ENCODE measurements around the gene GPT2.
A peak's percentile ranks its signal among the peaks of the same experiment; 100 is the strongest.
"Not testable (repeated sequence)": the region's sequence is repeated elsewhere in the genome, so short reads cannot be mapped to it uniquely, and the experiment has no call there.

GPT2 gene

GRCh38 chr16:46862555-46863447, 21.4 kb upstream of the GPT2 start:
- DNase-seq: no peak

DNA sequence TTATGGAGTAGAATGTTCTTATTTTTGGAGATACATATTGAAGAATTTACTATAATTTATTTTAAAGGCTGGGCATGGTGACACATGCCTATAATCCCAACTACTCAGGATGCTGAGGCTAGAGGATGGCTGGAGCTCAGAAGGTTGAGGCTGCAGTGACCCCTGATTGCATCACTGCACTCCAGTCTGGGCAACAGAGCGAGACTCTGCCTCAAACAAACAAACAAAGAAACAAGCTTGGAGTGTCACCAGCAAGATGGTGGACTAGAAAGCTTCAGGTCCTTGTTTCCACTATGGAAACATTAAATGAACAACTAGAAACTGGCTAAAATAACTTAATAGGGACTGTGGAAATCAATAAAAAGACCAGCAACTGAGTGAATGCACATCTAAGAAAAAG, 17.9 kb upstream of the GPT2 start:
- no peak for DNase-seq

GRCh38 chr16:46867486-46867885, 16.7 kb upstream of the GPT2 start:
- DNase-seq: not testable (repeated sequence)

GRCh38 chr16:46868891-46869290, 15.3 kb upstream of the GPT2 start:
- not testable (repeated sequence) for DNase-seq

DNA sequence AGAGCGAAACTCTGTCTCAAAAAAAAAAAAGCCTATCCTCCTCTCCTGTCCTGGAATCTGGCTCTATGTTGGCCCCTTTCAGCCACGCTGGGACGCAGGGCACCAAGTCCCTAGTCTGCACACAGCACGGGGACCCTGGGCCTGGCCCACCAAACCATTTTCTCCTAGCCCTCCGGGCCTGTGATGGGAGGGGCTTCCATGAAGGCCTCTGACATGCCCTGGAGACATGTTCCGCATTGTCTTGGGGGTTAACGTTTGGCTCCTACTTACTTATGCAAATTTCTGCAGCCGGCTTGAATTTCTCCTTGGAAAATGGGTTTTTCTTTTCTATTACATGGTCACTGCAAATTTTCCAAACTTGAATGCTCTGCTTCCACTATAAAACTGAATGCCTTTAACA, 12.6 kb upstream of the GPT2 start:
- no peak for DNase-seq

DNA sequence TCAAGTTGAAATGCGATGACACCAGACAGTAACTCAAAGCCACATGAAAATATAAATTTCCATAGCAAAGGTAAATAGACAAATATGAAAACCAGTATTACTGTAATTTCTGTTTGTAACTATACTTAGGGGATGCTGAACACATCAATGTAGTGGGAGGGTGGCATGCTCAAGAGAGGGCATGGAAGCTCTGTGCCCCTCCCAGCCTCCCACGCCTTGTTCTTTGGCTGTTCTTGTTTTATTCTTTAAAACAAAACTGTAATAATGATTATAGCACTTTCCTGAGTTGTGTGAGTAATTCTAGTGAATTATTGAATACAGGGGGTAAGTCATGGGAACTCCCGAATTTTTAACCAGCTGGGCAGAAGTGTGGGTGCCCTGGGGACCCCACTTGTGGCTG, 11.0 kb upstream of the GPT2 start:
- no peak for DNase-seq

DNA sequence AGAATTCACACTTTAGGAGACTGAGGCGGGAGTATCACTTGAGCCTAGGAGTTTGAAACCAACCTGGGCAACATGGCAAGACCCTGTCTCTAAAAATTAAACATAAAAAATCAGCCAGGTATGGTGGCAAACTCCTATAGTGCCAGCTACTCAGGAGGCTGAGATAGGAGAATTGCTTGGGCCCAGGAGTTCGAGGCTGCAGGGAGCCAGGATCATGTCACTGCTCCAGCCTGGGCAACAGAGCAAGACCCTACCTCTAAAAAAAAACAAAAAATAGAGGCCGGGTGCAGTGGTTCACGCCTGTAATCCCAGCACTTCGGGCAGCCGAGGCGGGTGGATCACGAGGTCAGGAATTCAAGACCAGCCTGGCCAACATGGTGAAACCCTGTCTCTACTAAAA, 8.9 kb upstream of the GPT2 start:
- DNase-seq: no peak

DNA sequence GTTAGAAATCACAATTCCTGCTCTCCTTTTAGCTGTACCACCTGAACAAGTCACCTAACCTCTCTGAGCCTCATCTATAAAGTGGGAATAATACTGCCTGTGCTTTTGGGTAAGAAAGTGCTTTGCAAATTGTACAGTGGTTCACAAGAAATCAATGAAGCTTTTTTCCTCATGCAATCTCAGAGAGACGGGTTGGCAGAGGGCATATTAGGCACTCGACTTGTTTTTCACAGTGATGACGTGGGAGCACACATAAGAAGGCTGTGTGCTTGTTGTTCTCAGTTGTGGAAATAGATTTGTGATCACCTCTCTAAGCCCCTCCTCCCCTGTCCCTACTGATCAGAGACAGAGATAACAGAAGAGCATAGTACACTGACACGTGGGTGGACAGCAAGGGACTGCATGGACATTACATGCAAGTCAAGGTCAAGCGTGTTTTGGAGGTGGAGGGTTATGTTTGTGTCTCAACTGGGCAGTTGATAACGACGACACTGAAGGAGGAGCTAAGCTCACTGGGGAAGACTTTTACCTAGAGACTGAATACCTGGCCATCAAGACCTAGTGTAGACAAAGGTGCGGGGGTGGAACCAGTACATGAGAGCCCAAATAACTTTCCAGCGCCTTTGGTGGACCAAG, 1.7 kb upstream of the GPT2 start:
- DNase-seq: no peak

DNA sequence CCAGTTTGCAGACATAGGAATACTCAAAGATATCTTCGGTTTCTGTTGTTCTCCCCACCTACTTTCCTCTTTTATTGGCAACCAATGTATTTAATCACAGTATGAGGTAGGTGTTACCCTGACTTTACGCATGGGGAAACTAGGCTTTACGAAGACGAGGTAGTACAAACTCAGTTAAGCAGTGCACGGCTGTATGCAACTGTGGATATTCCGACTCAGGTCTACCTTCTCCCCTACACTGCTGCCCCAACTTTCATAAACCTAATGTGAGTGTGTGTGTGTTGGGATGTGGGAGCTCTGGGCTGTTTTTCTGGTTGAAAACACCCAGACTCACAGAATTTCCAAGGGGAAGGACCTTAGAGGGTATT, 1.2 kb upstream of the GPT2 start:
- DNase-seq: no peak

DNA sequence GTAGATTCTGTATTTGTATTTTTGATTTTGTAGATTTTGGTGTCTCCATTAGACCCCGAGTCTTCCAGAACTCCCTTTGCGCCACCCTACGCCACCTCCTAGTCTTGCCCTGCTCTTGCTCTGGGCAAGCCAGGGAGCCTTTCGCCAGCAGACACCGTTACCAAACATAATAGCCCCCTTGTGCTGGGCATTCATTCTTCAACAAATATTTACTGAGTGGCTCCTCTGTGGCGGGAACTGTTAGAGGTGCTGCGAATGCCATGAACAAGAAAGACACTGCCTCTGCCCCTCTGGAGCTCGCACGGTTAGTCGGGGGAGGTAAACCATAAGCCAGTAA, 841 bp upstream of the GPT2 start:
- no peak for DNase-seq

GRCh38 chr16:46884513-46885293, 541 bp downstream of the GPT2 start:
- DNase-seq: peak; percentile 40

GRCh38 chr16:46885960-46886763, 2.0 kb downstream of the GPT2 start:
- no peak for DNase-seq

DNA sequence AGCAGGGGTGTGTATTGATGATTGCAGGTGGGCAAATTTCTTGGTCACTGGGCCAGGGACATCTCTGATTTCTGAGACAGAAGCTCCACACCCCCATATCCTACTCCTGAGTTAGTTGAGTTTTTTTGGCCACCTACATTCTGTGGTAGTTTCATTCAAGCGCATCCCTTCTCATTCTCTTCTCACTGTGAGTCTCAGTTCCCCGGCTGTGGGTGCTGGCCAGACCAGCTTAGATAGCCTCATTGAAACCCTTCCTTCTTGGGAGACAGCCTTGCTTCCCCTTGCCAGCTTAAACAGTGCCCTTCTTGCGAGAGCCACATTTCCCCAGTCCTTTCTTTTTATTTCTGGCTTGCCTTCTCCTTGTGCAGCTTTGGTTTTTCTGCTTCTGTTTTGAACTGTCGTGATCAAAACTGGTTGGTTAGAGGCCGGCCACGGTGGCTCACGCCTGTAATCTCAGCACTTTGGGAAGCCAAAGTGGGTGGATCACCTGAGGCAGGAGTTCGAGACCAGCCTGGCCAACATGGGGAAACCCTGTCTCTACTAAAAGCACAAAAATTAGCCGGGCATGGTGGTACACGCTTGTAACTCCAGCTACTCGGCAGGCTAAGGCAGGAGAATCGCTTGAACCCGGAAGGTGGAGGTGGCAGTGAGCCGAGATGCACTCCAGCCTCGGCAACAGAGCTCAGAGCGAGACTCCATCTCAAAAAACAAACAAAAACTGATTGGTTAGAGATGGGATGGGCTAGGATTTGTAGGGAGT, 2.8 kb downstream of the GPT2 start:
- DNase-seq: no peak

GRCh38 chr16:46887524-46887854, 3.3 kb downstream of the GPT2 start:
- no peak for DNase-seq

DNA sequence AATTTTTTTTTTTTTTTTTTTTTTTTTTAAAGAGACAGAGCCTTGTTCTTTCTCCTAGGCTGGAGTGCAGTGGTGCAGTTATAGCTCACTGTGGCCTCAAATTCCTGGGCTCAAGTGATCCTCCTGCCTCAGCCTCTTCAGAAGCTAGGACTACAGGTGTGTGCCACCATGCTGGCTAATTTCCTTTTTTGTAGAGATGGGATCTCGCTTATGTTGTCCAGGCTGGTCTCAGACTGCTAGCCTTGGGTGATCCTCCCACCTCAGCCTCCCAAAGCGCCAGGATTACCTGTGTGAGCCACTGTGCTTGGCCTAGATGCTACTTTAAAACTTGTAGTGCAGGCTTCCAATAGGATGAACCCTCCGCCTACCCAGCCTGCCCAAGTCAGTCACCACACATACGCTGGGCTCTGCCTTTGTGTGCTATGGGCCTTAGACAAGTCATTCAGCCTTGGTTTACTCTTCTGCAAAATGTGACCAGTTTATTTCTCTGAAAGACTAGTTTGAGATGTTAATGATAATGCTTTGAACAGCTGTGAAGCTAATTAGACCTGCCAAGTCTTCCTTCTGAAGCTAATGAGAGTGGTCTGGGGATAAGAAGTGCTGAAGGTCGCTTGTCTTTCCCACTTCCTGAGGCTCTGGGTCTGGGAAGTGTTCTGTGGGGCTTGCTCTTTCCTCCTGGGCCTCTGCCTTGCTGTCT, 5.2 kb downstream of the GPT2 start:
- no peak for DNase-seq

- no peak for DNase-seq
Measured at GRCh38 chr16:46889942-46890300, 5.8 kb downstream of the GPT2 start.

- no peak for DNase-seq
Measured at GRCh38 chr16:46891910-46892309, 7.7 kb downstream of the GPT2 start.

DNA sequence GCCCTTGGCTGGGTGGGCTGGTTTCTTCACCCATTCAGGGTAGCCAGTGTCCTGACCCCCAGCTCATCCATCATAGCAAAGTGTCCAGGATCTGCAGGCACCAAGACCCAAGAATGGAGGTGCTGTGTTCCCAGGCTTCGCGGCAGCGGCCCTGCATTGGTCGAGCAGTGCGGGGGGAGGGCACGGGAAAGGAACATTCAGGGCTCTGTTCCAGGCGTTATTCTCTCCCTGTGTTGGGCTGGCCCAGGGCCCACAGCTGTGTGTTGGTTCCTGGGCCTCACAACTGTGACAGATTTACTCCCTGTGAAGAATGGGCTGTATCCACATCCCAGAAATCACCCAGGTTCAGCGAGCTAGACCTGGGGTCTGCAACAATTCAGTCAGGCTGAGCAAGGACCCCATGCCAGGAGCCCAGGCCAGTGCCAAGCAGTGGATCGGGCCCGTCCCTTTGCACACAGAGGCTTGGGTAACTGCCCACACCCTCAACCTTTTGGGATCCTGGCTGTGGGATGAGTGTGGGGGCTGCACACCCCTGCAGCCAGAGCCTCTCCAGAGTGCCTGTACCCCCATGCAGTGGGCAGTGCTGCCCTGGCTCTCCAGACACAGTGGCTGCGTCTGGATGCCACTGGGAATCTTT, 10.0 kb downstream of the GPT2 start:
- DNase-seq: no peak

GRCh38 chr16:46895399-46896313, 11.5 kb downstream of the GPT2 start:
- no peak for DNase-seq

- no peak for DNase-seq
Measured at GRCh38 chr16:46896314-46896968, 12.3 kb downstream of the GPT2 start.

All from hematopoietic multipotent progenitor cell treated with erythropoietin and hydrocortisone succinate and interleukin-3 and kit ligand, for 4 days (in vitro differentiated cells).